Measurements from ENCODE around the gene RDH16. TPM values are rescaled to one million over a fixed set of nuclear protein-coding genes. Genes with fewer than 3 reads are reported as not detected.
"Not testable (repeated sequence)": the region's sequence is repeated elsewhere in the genome, so short reads cannot be mapped to it uniquely, and the experiment has no call there.

RDH16 gene
- total RNA-seq, 2 experiments from 2014 or later, result 0.26 to 0.46 TPM

- Mint-ChIP-seq H3K27me3 (no peaks in the 10 kb centered on the region), H3K4me1 (ENCODE audit: low read depth) (peaks cover 3% of the 10 kb centered on the region), H3K36me3 (no peaks in the 10 kb centered on the region), H3K27ac (no peak overlapping the region), H3K4me3 (no peak overlapping the region), H3K9me3 (no peaks in the 10 kb centered on the region)
- POLR2A ChIA-PET, result interaction anchor here (0.6 kb wide), 1 partner anchor 412 kb away, joined by 3 read pairs; no protein-coding TSS in a partner anchor
- intact Hi-C loops (cut with micrococcal nuclease), result no loop called here
- DNase-seq, result no peak
- CTCF ChIA-PET, result interaction anchor here (1.6 kb wide), 1 partner anchor 60 kb away, joined by 4 read pairs; no protein-coding TSS in a partner anchor
Observed at GRCh38 chr12:56927281-56927680, 30.1 kb downstream of the RDH16 start.

GRCh38 chr12:56922031-56922430 lies 35.4 kb downstream of the RDH16 start:
- no peak overlapping the region for H3K27ac Mint-ChIP-seq
- ChIA-PET CTCF (no interaction called here), POLR2A (no interaction called here)
- intact Hi-C loops (cut with micrococcal nuclease), result no loop called here
- DNase-seq, result no peak
- peaks cover 13% of the 10 kb centered on the region for H3K9me3 Mint-ChIP-seq
- no peak overlapping the region for H3K4me3 Mint-ChIP-seq
- no peaks in the 10 kb centered on the region for H3K27me3 Mint-ChIP-seq
- H3K36me3 Mint-ChIP-seq, result no peaks in the 10 kb centered on the region
- H3K4me1 Mint-ChIP-seq (ENCODE audit: low read depth), result no peaks in the 10 kb centered on the region

GRCh38 chr12:56921346-56921745 lies 36.1 kb downstream of the RDH16 start:
- H3K9me3 Mint-ChIP-seq, result peaks cover 13% of the 10 kb centered on the region
- no peaks in the 10 kb centered on the region for H3K36me3 Mint-ChIP-seq
- no peak overlapping the region for H3K4me3 Mint-ChIP-seq
- no peaks in the 10 kb centered on the region for H3K27me3 Mint-ChIP-seq
- ChIA-PET POLR2A (no interaction called here), CTCF (no interaction called here)
- H3K4me1 Mint-ChIP-seq (ENCODE audit: low read depth), result no peaks in the 10 kb centered on the region
- H3K27ac Mint-ChIP-seq, result no peak overlapping the region
- intact Hi-C loops (cut with micrococcal nuclease), result no loop called here
- no peak for DNase-seq

GRCh38 chr12:56918139-56918538 lies 39.3 kb downstream of the RDH16 start:
- CTCF ChIA-PET; H3K4me1 Mint-ChIP-seq (ENCODE audit: low read depth); DNase-seq; H3K27me3 Mint-ChIP-seq; H3K27ac Mint-ChIP-seq; H3K36me3 Mint-ChIP-seq; POLR2A ChIA-PET; H3K4me3 Mint-ChIP-seq; intact Hi-C loops (cut with micrococcal nuclease): not testable (repeated sequence)
- peaks cover 13% of the 10 kb centered on the region for H3K9me3 Mint-ChIP-seq

- Mint-ChIP-seq H3K27me3 (peaks cover 2% of the 10 kb centered on the region), H3K4me1 (ENCODE audit: low read depth) (no peaks in the 10 kb centered on the region), H3K36me3 (no peaks in the 10 kb centered on the region), H3K27ac (no peak overlapping the region), H3K9me3 (peaks cover 13% of the 10 kb centered on the region), H3K4me3 (no peak overlapping the region)
- ChIA-PET POLR2A (no interaction called here), CTCF (no interaction called here)
- DNase-seq, result no peak
- intact Hi-C loops (cut with micrococcal nuclease), result no loop called here
Observed at GRCh38 chr12:56916996-56917333, 40.4 kb downstream of the RDH16 start.

GRCh38 chr12:56916296-56916995 lies 41.0 kb downstream of the RDH16 start:
- ChIA-PET POLR2A (no interaction called here), CTCF (interaction anchor here (0.5 kb wide), 1 partner anchor 413 kb away, joined by 3 read pairs; no protein-coding TSS in a partner anchor)
- Mint-ChIP-seq H3K4me3 (no peak overlapping the region), H3K27me3 (peaks cover 3% of the 10 kb centered on the region), H3K36me3 (no peaks in the 10 kb centered on the region), H3K9me3 (peaks cover 13% of the 10 kb centered on the region), H3K4me1 (ENCODE audit: low read depth) (no peaks in the 10 kb centered on the region), H3K27ac (no peak overlapping the region)
- no peak for DNase-seq
- intact Hi-C loops (cut with micrococcal nuclease), result no loop called here

- CTCF ChIA-PET, result interaction anchor here (0.6 kb wide), 1 partner anchor 400 kb away, joined by 5 read pairs; no protein-coding TSS in a partner anchor
- no peaks in the 10 kb centered on the region for H3K4me1 Mint-ChIP-seq (ENCODE audit: low read depth)
- intact Hi-C loops (cut with micrococcal nuclease), result no loop called here
- H3K9me3 Mint-ChIP-seq, result peaks cover 6% of the 10 kb centered on the region
- H3K36me3 Mint-ChIP-seq, result no peaks in the 10 kb centered on the region
- no peak overlapping the region for H3K4me3 Mint-ChIP-seq
- no peak overlapping the region for H3K27ac Mint-ChIP-seq
- peaks cover 9% of the 10 kb centered on the region for H3K27me3 Mint-ChIP-seq
- DNase-seq, result no peak
- POLR2A ChIA-PET, result interaction anchor here (0.6 kb wide), 1 partner anchor 536 kb away, joined by 3 read pairs; no protein-coding TSS in a partner anchor
Observed at GRCh38 chr12:56914724-56915123, 42.7 kb downstream of the RDH16 start.

GRCh38 chr12:56914256-56914655 lies 43.2 kb downstream of the RDH16 start:
- Mint-ChIP-seq H3K27me3 (peaks cover 9% of the 10 kb centered on the region), H3K27ac (no peak overlapping the region), H3K9me3 (peaks cover 11% of the 10 kb centered on the region), H3K4me1 (ENCODE audit: low read depth) (no peaks in the 10 kb centered on the region), H3K36me3 (no peaks in the 10 kb centered on the region), H3K4me3 (no peak overlapping the region)
- no peak for DNase-seq
- ChIA-PET CTCF (no interaction called here), POLR2A (interaction anchor here (0.6 kb wide), 1 partner anchor 536 kb away, joined by 3 read pairs; no protein-coding TSS in a partner anchor)
- intact Hi-C loops (cut with micrococcal nuclease), result no loop called here

GRCh38 chr12:56909403-56909802 lies 48.0 kb downstream of the RDH16 start:
- H3K4me1 Mint-ChIP-seq (ENCODE audit: low read depth); H3K27me3 Mint-ChIP-seq; CTCF ChIA-PET; H3K4me3 Mint-ChIP-seq; DNase-seq; H3K36me3 Mint-ChIP-seq; intact Hi-C loops (cut with micrococcal nuclease); POLR2A ChIA-PET; H3K27ac Mint-ChIP-seq: not testable (repeated sequence)
- peaks cover 17% of the 10 kb centered on the region for H3K9me3 Mint-ChIP-seq

GRCh38 chr12:56908136-56908535 lies 49.3 kb downstream of the RDH16 start:
- Mint-ChIP-seq H3K36me3 (no peaks in the 10 kb centered on the region), H3K27ac (no peak overlapping the region), H3K4me1 (ENCODE audit: low read depth) (no peaks in the 10 kb centered on the region), H3K4me3 (no peak overlapping the region), H3K9me3 (peaks cover 20% of the 10 kb centered on the region), H3K27me3 (peaks cover 7% of the 10 kb centered on the region)
- POLR2A ChIA-PET, result no interaction called here
- intact Hi-C loops (cut with micrococcal nuclease), result no loop called here
- CTCF ChIA-PET, result no interaction called here
- no peak for DNase-seq

GRCh38 chr12:56905852-56906251 lies 51.6 kb downstream of the RDH16 start:
- Mint-ChIP-seq H3K4me3 (no peak overlapping the region), H3K27me3 (peaks cover 3% of the 10 kb centered on the region), H3K36me3 (peaks cover 7% of the 10 kb centered on the region), H3K4me1 (ENCODE audit: low read depth) (no peaks in the 10 kb centered on the region), H3K9me3 (peaks cover 33% of the 10 kb centered on the region), H3K27ac (no peak overlapping the region)
- DNase-seq, result no peak
- ChIA-PET CTCF (no interaction called here), POLR2A (no interaction called here)
- intact Hi-C loops (cut with micrococcal nuclease), result no loop called here

- Mint-ChIP-seq H3K36me3 (peaks cover 11% of the 10 kb centered on the region), H3K27ac (no peak overlapping the region), H3K4me1 (ENCODE audit: low read depth) (no peaks in the 10 kb centered on the region), H3K9me3 (peaks cover 32% of the 10 kb centered on the region), H3K27me3 (no peaks in the 10 kb centered on the region), H3K4me3 (no peak overlapping the region)
- CTCF ChIA-PET, result no interaction called here
- DNase-seq, result no peak
- POLR2A ChIA-PET, result interaction anchor here (0.6 kb wide), 1 partner anchor 310 kb away, joined by 3 read pairs; no protein-coding TSS in a partner anchor
- intact Hi-C loops (cut with micrococcal nuclease), result no loop called here
Observed at GRCh38 chr12:56903374-56903773, 54.0 kb downstream of the RDH16 start.

All from activated CD4-positive, alpha-beta memory T cell treated with anti-CD3 and anti-CD28 coated beads for 36 hours (primary cell).